Immature natural killer cell (primary cell): ENCODE data around the gene CSTF3. TPM values are rescaled to one million over a fixed set of nuclear protein-coding genes. Genes with fewer than 3 reads are reported as not detected.
"Not testable (repeated sequence)": the region's sequence is repeated elsewhere in the genome, so short reads cannot be mapped to it uniquely, and the experiment has no call there.

ENCODE experiments used
- DNase-seq, 3 donors: peaks; one replicate each; pipeline ENCODE4 v3.0.0; 2022; ENCODE audit warnings: mixed read lengths in 1 of 3
- H3K27ac Mint-ChIP-seq, 6 donors: one replicate each; pipeline ENCODE4 v1.8.0; 2020; ENCODE audit warnings: mixed read lengths in 6 of 6, mild to moderate bottlenecking in 5 of 6, inconsistent platforms in 4 of 6, moderate library complexity in 3 of 6
- H3K27me3 Mint-ChIP-seq, 3 donors: one replicate each; pipeline ENCODE4 v1.8.0; 2020 to 2021; ENCODE audit warnings: low read depth in 3 of 3, mild to moderate bottlenecking in 3 of 3, mixed read lengths in 3 of 3, moderate library complexity in 3 of 3, inconsistent platforms in 1 of 3
- H3K36me3 Mint-ChIP-seq, 3 donors: one replicate each; pipeline ENCODE4 v1.8.0; 2020; ENCODE audit warnings: mixed read lengths in 3 of 3, inconsistent platforms in 2 of 3, mild to moderate bottlenecking in 2 of 3
- H3K4me1 Mint-ChIP-seq, 2 donors: one replicate each; pipeline ENCODE4 v1.8.0; 2020; ENCODE audit warnings: inconsistent platforms in 2 of 2, mild to moderate bottlenecking in 2 of 2, mixed read lengths in 2 of 2, moderate library complexity in 1 of 2
- H3K4me3 Mint-ChIP-seq, 5 donors: one replicate each; pipeline ENCODE4 v1.8.0; 2020; ENCODE audit warnings: mild to moderate bottlenecking in 5 of 5, mixed read lengths in 5 of 5, inconsistent platforms in 3 of 5, moderate library complexity in 3 of 5
- H3K9me3 Mint-ChIP-seq, 6 donors: one replicate each; pipeline ENCODE4 v1.8.0; 2020; ENCODE audit warnings: mild to moderate bottlenecking in 6 of 6, mixed read lengths in 6 of 6, inconsistent platforms in 4 of 6, moderate library complexity in 3 of 6
- polyA plus RNA-seq, 3 donors: library from polyadenylated mRNA; unstranded; fragments of 300-500 nt; fragmentation: Illumina TruSeq; gene quantifications; one replicate each; pipeline ENCODE4 v1.2.3, GENCODE V29; 2021

CSTF3 gene
- polyA plus RNA-seq, 3 donors from 2014 or later = 9.2 to 10.3 (median 9.6) TPM

DNA sequence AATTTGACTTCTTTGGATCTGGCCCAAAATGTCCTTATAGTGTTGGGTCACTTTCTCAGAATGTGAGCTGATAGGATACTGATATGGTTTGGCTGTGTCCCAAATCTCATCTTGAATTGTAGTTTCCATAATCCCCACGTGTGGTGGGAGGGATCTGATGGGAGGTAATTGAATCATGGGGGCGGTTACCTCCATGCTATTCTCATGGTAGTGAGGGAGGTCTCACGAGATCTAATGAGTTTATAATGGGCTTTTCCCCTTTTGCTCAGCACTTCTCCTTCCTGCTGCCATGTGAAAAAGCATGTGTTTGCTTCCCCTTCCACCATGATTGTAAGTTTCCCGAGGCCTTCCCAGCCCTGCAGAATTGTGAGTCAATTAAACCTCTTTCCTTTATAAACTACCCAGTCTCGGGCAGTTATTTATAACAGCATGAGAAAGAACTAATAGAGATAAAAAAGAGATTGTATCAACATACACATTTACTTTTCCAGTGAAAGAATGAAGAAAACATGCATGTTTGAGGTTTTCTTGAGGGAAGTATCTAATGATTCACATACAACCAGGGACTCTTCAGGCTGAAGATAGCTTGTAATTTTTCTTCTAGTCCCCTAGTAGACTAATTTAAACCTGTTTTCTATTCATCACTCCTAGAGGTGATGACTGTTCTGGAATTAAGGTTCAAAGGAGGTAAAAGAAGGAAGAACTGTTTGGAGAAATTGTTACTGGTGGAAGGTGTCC lies 17.3 kb upstream of the CSTF3 start:
- no peak for DNase-seq
- H3K27me3 Mint-ChIP-seq = peaks cover 0 to 3% (median 2%) of the 10 kb centered on the region in 3 donors
- no peak overlapping the region for H3K27ac Mint-ChIP-seq
- peaks cover 0 to 3% (median 0%) of the 10 kb centered on the region in 3 donors for H3K36me3 Mint-ChIP-seq
- H3K4me3 Mint-ChIP-seq = peak overlapping the region in 3 of 5 donors; percentile 7 to 47 (median 39)
- peaks cover 15% of the 10 kb centered on the region in 2 donors for H3K4me1 Mint-ChIP-seq
- no peaks in the 10 kb centered on the region for H3K9me3 Mint-ChIP-seq

DNA sequence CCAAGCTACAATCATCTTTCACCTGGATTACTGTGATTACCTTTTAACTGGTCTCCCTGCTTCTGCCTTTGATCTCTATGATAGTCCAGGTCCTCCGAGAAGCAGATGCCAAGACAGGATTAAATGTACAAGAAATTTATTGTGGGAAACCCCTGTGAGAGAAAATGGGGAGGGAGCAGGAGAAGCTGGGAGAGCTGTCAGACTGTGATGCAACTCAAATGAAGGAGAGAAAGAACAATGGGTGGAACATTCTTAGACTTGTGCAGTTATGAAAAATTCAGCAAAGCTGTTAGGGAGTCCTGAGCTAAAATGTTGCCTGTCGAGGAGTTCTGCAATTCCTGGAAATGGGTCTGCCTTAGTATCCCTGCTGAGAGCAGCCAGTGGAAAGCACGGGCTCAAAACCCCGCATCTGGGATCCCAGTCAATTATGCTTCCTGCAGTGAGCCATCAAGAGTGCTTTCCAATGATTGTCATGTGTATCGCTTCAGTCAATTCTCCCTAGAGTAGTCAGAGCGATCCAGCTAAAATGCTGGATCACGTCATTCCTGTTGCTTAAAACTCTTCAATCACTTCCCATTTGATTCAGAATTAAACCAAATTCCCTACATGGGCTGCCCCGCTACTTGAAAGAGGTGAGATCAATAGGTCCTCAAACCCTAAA lies 16.5 kb upstream of the CSTF3 start:
- H3K9me3 Mint-ChIP-seq = no peaks in the 10 kb centered on the region
- no peak for DNase-seq
- H3K36me3 Mint-ChIP-seq = peaks cover 0 to 3% (median 0%) of the 10 kb centered on the region in 3 donors
- peaks cover 0 to 3% (median 2%) of the 10 kb centered on the region in 3 donors for H3K27me3 Mint-ChIP-seq
- H3K4me3 Mint-ChIP-seq = no peak overlapping the region
- H3K27ac Mint-ChIP-seq = no peak overlapping the region
- peaks cover 15% of the 10 kb centered on the region in 2 donors for H3K4me1 Mint-ChIP-seq

DNA sequence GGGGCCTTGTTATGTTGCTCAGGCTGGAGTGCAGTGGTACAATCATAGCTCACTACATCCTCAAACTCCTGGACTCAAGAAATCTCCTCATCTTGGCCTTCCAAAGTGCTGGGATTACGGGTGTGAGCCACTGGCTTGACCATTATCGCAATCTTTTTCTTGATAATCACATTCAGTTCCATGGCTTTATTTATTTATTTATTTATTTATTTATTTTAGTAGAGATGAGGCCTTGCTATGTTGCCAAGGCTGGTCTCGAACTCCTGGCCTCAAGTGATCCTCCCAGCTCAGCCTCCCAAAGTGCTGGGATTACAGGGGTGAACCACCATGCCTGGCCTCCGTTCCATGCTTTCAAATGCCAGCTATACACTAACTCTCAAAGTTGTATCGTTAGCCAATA lies 15.5 kb upstream of the CSTF3 start:
- not testable (repeated sequence) for H3K27me3 Mint-ChIP-seq, H3K9me3 Mint-ChIP-seq, H3K36me3 Mint-ChIP-seq, DNase-seq, H3K4me3 Mint-ChIP-seq, H3K27ac Mint-ChIP-seq
- peaks cover 15% of the 10 kb centered on the region in 2 donors for H3K4me1 Mint-ChIP-seq

DNA sequence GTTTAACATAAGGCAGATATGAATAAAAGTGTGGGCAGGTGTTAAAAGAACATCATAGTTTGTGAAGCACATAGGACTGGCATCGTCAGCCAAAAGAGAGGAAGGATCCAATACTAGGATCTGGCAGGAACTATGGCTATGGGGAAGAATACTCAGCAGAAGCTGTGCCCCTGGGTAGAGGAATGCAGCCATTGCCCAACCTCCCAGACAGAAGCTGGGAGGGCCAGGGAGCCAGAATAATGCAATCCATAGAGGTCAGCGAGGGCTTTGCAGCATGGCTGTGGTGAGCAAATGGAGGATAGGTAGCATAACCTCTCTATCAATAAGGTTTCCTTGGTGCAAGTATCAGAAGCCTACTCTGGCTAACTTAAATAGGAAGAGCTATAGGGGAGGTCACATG lies 11.7 kb upstream of the CSTF3 start:
- H3K27me3 Mint-ChIP-seq = peaks cover 0 to 5% (median 3%) of the 10 kb centered on the region in 3 donors
- H3K36me3 Mint-ChIP-seq = peaks cover 0 to 3% (median 0%) of the 10 kb centered on the region in 3 donors
- H3K4me3 Mint-ChIP-seq = no peak overlapping the region
- H3K27ac Mint-ChIP-seq = no peak overlapping the region
- no peaks in the 10 kb centered on the region for H3K4me1 Mint-ChIP-seq
- DNase-seq = no peak
- no peaks in the 10 kb centered on the region for H3K9me3 Mint-ChIP-seq

DNA sequence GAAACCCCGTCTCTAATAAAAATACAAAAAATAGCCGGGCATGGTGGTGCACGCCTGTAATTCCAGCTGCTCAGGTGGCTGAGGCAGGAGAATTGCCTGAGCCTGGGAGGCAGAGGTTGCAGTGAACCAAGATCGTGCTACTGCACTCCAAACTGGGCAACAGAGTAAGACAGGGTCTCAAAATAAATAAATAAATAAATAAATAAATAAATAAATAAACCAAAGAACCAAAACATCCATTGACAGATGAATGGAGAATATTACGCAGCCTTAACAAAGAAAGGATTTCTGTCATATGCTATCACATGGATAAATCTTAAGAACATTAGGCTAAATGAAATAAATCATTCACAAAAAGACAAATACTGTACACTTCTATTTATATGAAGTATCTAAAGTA lies 11.1 kb upstream of the CSTF3 start:
- Mint-ChIP-seq H3K27ac (no peak overlapping the region), H3K9me3 (no peaks in the 10 kb centered on the region), H3K36me3 (peaks cover 0 to 3% (median 0%) of the 10 kb centered on the region in 3 donors), H3K4me1 (no peaks in the 10 kb centered on the region), H3K27me3 (peaks cover 0 to 5% (median 3%) of the 10 kb centered on the region in 3 donors), H3K4me3 (no peak overlapping the region)
- DNase-seq = no peak

DNA sequence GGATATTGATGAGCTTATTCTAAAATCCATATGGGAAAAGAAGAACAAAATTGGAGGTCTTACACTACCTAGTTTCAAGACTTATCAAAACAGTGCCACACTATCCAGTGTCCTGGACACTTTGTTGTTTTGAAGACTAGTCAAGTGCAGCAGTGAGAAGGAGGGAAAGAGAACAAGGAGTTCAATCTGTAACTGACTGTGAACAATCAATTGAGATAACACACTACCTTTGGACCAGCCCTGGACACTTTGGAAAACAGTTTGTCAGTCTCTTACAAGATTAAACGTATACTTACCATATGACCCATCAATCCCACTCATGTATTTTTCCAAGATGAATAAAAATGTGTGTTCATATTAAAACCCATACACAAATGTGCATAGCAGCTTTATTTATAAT lies 10.0 kb upstream of the CSTF3 start:
- Mint-ChIP-seq H3K4me3 (no peak overlapping the region), H3K9me3 (no peaks in the 10 kb centered on the region), H3K4me1 (no peaks in the 10 kb centered on the region), H3K27me3 (peaks cover 0 to 5% (median 3%) of the 10 kb centered on the region in 3 donors), H3K27ac (no peak overlapping the region), H3K36me3 (peaks cover 0 to 3% (median 0%) of the 10 kb centered on the region in 3 donors)
- DNase-seq = no peak

DNA sequence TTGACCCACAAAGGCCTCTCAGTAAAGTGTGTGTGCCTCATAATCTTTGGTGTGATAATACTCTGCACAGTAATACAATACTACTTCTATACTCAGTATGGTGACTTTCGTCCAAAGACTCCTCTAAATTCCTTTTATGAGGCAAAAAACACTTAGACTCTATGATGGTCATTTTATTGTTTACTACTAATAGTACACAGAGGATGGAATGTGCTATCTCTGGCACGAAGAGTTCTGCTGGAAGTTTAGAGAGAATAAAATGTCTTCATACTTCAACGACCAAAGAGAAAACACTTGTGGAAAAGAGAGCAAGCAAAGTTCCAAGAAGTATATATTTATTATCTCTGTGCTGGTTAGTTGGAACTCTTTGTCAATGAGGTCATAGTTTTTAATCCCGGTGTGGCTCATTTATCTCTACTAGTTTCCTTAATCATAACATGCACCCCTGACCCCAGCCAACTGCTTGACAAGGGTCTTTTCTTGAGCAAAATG lies 7.5 kb upstream of the CSTF3 start:
- Mint-ChIP-seq H3K27me3 (peaks cover 0 to 3% (median 1%) of the 10 kb centered on the region in 3 donors), H3K36me3 (no peaks in the 10 kb centered on the region), H3K4me1 (no peaks in the 10 kb centered on the region), H3K27ac (no peak overlapping the region), H3K4me3 (no peak overlapping the region), H3K9me3 (no peaks in the 10 kb centered on the region)
- DNase-seq = no peak

DNA sequence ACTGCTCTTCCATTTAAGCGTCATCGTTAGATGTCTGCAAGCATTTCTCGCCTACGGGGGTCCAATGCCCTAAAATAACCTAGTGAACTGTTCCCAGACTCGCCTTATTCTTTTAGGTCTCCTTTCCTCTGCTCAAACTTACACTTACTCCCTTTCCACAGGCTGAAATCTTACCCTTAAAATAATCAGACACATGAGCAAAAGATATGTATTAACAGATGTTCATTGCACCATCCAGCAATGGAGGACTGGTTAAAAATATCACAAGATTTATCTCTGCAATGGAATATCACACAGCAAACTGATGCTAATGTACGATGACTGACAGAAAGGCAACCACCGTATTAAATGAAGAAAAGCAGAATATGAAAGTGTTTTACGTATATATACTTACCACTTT lies 1.6 kb upstream of the CSTF3 start:
- peaks cover 42 to 49% of the 10 kb centered on the region in 2 donors for H3K4me1 Mint-ChIP-seq
- H3K4me3 Mint-ChIP-seq = peak overlapping the region; percentile 33 to 81 (median 47)
- no peak for DNase-seq

DNA sequence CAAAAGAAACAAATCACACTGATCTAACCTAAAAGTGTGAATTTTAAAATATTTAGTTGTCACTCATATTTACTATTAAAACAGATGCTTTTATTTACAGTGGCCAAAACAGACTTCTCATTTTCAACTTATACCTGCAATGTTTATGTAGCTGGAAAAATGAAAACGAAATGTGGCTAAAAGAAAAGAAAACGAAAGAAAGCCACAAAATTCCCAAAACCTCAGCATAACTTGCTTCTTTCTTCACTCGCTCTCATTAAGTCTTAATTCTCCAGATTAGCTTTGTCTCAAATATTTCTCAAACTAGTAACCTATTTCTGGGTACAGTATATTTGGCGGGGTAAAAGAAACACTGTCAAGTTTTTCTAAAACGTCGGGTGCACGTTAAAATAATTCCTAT lies 693 bp downstream of the CSTF3 start:
- no peak for DNase-seq
- peaks cover 52 to 67% of the 10 kb centered on the region in 2 donors for H3K4me1 Mint-ChIP-seq
- H3K36me3 Mint-ChIP-seq = peaks cover 0 to under 1% (median 0%) of the 10 kb centered on the region in 3 donors
- no peaks in the 10 kb centered on the region for H3K9me3 Mint-ChIP-seq
- peak overlapping the region; percentile 98 to 100 (median 99) for H3K4me3 Mint-ChIP-seq
- H3K27ac Mint-ChIP-seq = peak overlapping the region; percentile 92 to 100 (median 96)
- peaks cover 0 to 6% (median 4%) of the 10 kb centered on the region in 3 donors for H3K27me3 Mint-ChIP-seq

More for the DNA sequence above, 1.6 kb upstream of the CSTF3 start:
- peak overlapping the region in 4 of 6 donors; percentile 23 to 69 (median 36) for H3K27ac Mint-ChIP-seq
- peaks cover 0 to 6% (median 4%) of the 10 kb centered on the region in 3 donors for H3K27me3 Mint-ChIP-seq
- H3K36me3 Mint-ChIP-seq = no peaks in the 10 kb centered on the region
- H3K9me3 Mint-ChIP-seq = no peaks in the 10 kb centered on the region

DNA sequence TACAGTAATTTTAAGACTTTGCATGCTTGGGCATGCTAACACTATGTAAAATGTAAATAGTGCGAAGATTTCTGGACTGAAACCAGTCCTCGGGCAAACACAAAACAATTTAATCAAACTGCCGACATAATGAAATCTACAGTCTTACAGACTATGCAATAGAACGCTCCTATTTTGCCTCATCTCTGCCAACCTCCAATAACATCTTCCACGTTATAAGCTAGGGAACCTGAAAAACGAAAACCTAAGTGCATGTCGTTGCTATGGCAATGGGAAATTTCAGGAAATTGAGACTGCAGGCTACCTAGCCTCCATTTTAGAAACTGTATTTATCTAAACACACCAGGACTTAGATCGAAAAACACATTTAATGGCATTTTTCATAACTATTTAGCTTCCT lies 1.1 kb downstream of the CSTF3 start:
- Mint-ChIP-seq H3K27me3 (peaks cover 0 to 6% (median 4%) of the 10 kb centered on the region in 3 donors), H3K9me3 (no peaks in the 10 kb centered on the region), H3K4me1 (peaks cover 53 to 72% of the 10 kb centered on the region in 2 donors), H3K4me3 (peak overlapping the region; percentile 98 to 100 (median 99)), H3K27ac (peak overlapping the region in 5 of 6 donors; percentile 58 to 99 (median 96)), H3K36me3 (peaks cover 0 to 3% (median 0%) of the 10 kb centered on the region in 3 donors)
- DNase-seq = no peak

DNA sequence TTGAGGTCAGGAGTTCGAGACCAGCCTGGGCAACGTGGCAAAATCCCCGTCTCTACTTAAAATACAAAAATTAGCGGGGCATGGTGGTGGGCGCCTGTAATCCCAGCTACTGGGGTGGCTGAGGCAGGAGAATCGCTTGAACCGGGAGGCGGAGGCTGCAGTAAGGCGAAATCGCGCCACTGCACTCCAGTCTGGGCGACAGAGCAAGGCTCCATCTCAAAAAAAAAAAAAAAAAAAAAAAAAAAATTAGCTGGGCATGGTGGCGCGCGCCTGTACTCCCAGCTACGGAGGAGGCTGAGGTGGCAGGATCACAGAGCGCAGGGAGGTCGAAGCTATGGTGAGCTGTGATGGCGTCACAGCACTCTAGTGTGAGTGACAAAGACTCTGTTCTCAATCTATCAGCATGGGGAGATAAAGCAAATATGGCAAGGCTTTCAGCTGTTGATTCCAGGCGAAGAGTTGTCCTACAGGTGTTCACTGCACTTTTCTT lies 1.9 kb downstream of the CSTF3 start:
- H3K36me3 Mint-ChIP-seq, DNase-seq, H3K9me3 Mint-ChIP-seq, H3K27me3 Mint-ChIP-seq: not testable (repeated sequence)
- Mint-ChIP-seq H3K27ac (peak overlapping the region in 2 of 6 donors; percentile 30 to 97), H3K4me1 (peaks cover 53 to 72% of the 10 kb centered on the region in 2 donors), H3K4me3 (peak overlapping the region; percentile 98 to 100 (median 99))

DNA sequence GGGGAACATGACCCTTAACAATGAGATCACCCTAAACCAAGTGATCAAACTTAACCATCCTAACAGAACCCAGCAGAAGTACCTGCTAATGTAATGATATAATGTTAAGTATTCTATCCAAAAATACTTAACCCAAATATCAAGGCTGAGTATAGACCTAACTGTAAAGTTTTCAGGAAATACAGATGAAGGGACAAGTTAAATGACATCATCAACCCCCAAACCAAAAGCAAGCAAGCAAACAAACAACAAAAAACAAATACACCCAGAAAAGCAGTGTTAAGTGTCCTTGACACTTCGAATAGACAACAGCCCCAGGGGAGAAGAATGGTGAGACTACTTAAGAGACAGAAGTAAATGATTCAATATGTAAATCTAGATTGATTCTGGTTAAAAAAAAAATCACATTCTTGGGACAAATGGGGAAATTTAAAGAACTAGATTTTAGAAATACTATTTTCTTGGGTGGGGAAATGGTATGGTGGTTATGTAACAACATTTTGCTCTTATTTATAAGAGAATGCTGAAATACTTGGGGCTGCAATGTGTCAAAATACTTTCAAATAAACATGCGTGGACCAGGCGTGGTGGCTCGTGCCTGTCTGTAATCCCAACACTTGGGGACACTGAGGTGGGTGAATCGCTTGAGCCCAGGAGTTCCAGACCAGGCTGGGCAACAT lies 2.5 kb downstream of the CSTF3 start:
- peaks cover 0 to 3% (median 0%) of the 10 kb centered on the region in 3 donors for H3K36me3 Mint-ChIP-seq
- H3K27ac Mint-ChIP-seq = peak overlapping the region in 4 of 6 donors; percentile 2 to 40 (median 14)
- peaks cover 55 to 75% of the 10 kb centered on the region in 2 donors for H3K4me1 Mint-ChIP-seq
- H3K9me3 Mint-ChIP-seq = no peaks in the 10 kb centered on the region
- DNase-seq = no peak
- peak overlapping the region; percentile 20 to 100 (median 68) for H3K4me3 Mint-ChIP-seq
- H3K27me3 Mint-ChIP-seq = peaks cover 0 to 6% (median 4%) of the 10 kb centered on the region in 3 donors
